Fibroblast of peridontal ligament (primary cell): ENCODE measurements around the gene PCDHGA12.
A peak's percentile ranks its signal among the peaks of the same experiment; 100 is the strongest.
"Not testable (repeated sequence)": the region's sequence is repeated elsewhere in the genome, so short reads cannot be mapped to it uniquely, and the experiment has no call there.

Experiments used
- DNase-seq: peaks from one replicate; pipeline ENCODE4 v3.0.0-alpha.2; 2010; ENCODE audit errors: extremely low read depth

Gene PCDHGA12

GRCh38 chr5:141430332-141431113 lies at the start of gene PCDHGA12:
Gene PCDHGA12 (plus strand): TSS chr5:141430507. CDS start chr5:141430760, 253 bp downstream.
- peak; percentile 88 for DNase-seq

- peak; percentile 52 for DNase-seq
Measured at GRCh38 chr5:141382469-141383294, 47.6 kb upstream of the PCDHGA12 start, which contains the start of gene PCDHGA7. Gene PCDHGA7 (plus strand): TSS chr5:141382742. CDS start chr5:141382900, 158 bp downstream.

- no peak for DNase-seq
Measured at GRCh38 chr5:141383345-141383744, 47.0 kb upstream of the PCDHGA12 start.

GRCh38 chr5:141384471-141385267 lies 45.6 kb upstream of the PCDHGA12 start:
- no peak for DNase-seq

GRCh38 chr5:141387557-141388311 lies 42.6 kb upstream of the PCDHGA12 start, which contains the start of gene PCDHGB4:
Gene PCDHGB4 (plus strand): TSS chr5:141387698. CDS start chr5:141387885, 187 bp downstream.
- DNase-seq: peak; percentile 60

GRCh38 chr5:141388661-141389060 lies 41.6 kb upstream of the PCDHGA12 start:
- no peak for DNase-seq

GRCh38 chr5:141389153-141390042 lies 40.9 kb upstream of the PCDHGA12 start:
- DNase-seq: no peak

- DNase-seq: no peak
Measured at GRCh38 chr5:141392429-141393198, 37.7 kb upstream of the PCDHGA12 start, which contains the start of gene PCDHGA8. Gene PCDHGA8 (plus strand): TSS chr5:141392633. CDS start chr5:141392814, 181 bp downstream.

- DNase-seq: no peak
Measured at GRCh38 chr5:141393267-141393666, 37.0 kb upstream of the PCDHGA12 start.

- DNase-seq: not testable (repeated sequence)
Measured at GRCh38 chr5:141394401-141395187, 35.7 kb upstream of the PCDHGA12 start.

GRCh38 chr5:141397756-141398551 lies 32.4 kb upstream of the PCDHGA12 start, which contains the start of gene PCDHGB5:
Gene PCDHGB5 (plus strand): TSS chr5:141397947. CDS start chr5:141398128, 181 bp downstream.
- peak; percentile 39 for DNase-seq

- DNase-seq: no peak
Measured at GRCh38 chr5:141398608-141399007, 31.7 kb upstream of the PCDHGA12 start.

- DNase-seq: no peak
Measured at GRCh38 chr5:141399555-141400258, 30.6 kb upstream of the PCDHGA12 start.

- DNase-seq: peak; percentile 41
Measured at GRCh38 chr5:141402553-141403243, 27.6 kb upstream of the PCDHGA12 start, which contains the start of gene PCDHGA9. Gene PCDHGA9 (plus strand): TSS chr5:141402778. CDS start chr5:141402953, 175 bp downstream.

GRCh38 chr5:141403387-141403786 lies 26.9 kb upstream of the PCDHGA12 start:
- no peak for DNase-seq
